ENCODE results near the gene SHH. TPM values are rescaled to one million over a fixed set of nuclear protein-coding genes. Genes with fewer than 3 reads are reported as not detected.

Gene SHH
- total and polyA plus RNA-seq, 2 of the 4 experiments (the other 2 are of a cell fraction) = under 0.01 to 0.03 TPM

GRCh38 chr7:155773531-155773930 lies 38.7 kb downstream of the SHH start:
- TF ChIP-seq NFE2L2 (IDR thresholded peaks at IDR 0.05; ENCODE audit: low read depth, low read length) = no peak
- H3K4me1 ChIP-seq (ENCODE audit: control insufficient read depth, insufficient read depth, low read length) = no peaks in the 10 kb centered on the region
- no peak overlapping the region for H3K23ac ChIP-seq (ENCODE audit: low read depth, low read length)
- no peak overlapping the region for H2BK5ac ChIP-seq (ENCODE audit: low read depth, low read length, poor library complexity, severe bottlenecking)
- no peak overlapping the region for H4K8ac ChIP-seq (ENCODE audit: low read depth in 2 of 2, low read length in 2 of 2)
- no peak overlapping the region for H3K14ac ChIP-seq (replicated peaks; ENCODE audit: low read depth, low read length)
- H2BK120ac ChIP-seq (ENCODE audit: low read depth, low read length) = no peak overlapping the region
- no peak overlapping the region for H3K27ac ChIP-seq (ENCODE audit: insufficient read depth, low read length)
- H4K91ac ChIP-seq (ENCODE audit: insufficient read depth, low read depth, low read length) = no peak overlapping the region
- DNase-seq (no peak), ATAC-seq (ENCODE audit: low read depth) (no peak)
- H4K5ac ChIP-seq (ENCODE audit: low read depth, low read length) = no peak overlapping the region
- H3K4ac ChIP-seq (ENCODE audit: low read depth, low read length) = no peak overlapping the region
- WGBS, 2 experiments (ENCODE audit: extremely low coverage in 2 of 2, insufficient read length in 1 of 2) = no CpG with 5 or more reads among the region's 4 CpGs
- no peaks in the 10 kb centered on the region for H3K9me3 ChIP-seq (ENCODE audit: control insufficient read depth, insufficient read depth, low read length)
- intact Hi-C loops (cut with micrococcal nuclease) (no loop called here), in situ Hi-C loops (cut with MboI; ENCODE audit: low sequenced_read_pairs) (loop anchor here (25.0 kb wide), 1 partner anchor 386 kb away; no protein-coding TSS in a partner anchor), dilution Hi-C loops (cut with HindIII; ENCODE audit: low sequenced_read_pairs, unreplicated experiment) (no loop called here)
- no peak overlapping the region for H2BK20ac ChIP-seq (ENCODE audit: low read depth, low read length)
- no peak overlapping the region for H3K9ac ChIP-seq (ENCODE audit: low read depth, low read length)
- H3K36me3 ChIP-seq (ENCODE audit: control insufficient read depth, insufficient read depth, low read length) = peaks cover 49% of the 10 kb centered on the region
- POLR2A ChIA-PET (ENCODE audit: unreplicated experiment) = no interaction called here
- H3K4me3 ChIP-seq (ENCODE audit: insufficient read depth, low read depth, low read length) = no peak overlapping the region
- peaks cover 10 to 14% of the 10 kb centered on the region in 2 experiments; a peak in 3 of 4 replicates for H3K79me1 ChIP-seq (ENCODE audit: low read depth in 1 of 2, low read length in 2 of 2)
- H3K56ac ChIP-seq (ENCODE audit: extremely low read depth, insufficient read depth, low read length) = no peak overlapping the region
- CTCF ChIA-PET = no interaction called here
- H3K4me2 ChIP-seq (ENCODE audit: low read depth, low read length) = no peak overlapping the region
- peaks cover 7% of the 10 kb centered on the region for H3K9me1 ChIP-seq (ENCODE audit: insufficient read depth, low read length)
- H3K18ac ChIP-seq (ENCODE audit: low read depth, low read length) = no peak overlapping the region
- BruUV-seq (replicated peaks) = no TSS peak
- H3K27me3 ChIP-seq (ENCODE audit: control insufficient read depth, insufficient read depth, low read length) = no peaks in the 10 kb centered on the region
- H2AFZ ChIP-seq (replicated peaks; ENCODE audit: low read length, poor library complexity) = no peak overlapping the region
- H2AK9ac ChIP-seq (replicated peaks; ENCODE audit: low read depth, low read length, poor library complexity) = no peak overlapping the region
- H2BK15ac ChIP-seq (ENCODE audit: low read depth, low read length) = no peak overlapping the region
- H2AK5ac ChIP-seq (ENCODE audit: low read depth, low read length) = no peak overlapping the region
- H4K20me1 ChIP-seq (ENCODE audit: insufficient read depth, low read length) = no peaks in the 10 kb centered on the region
